Activated CD8-positive, alpha-beta memory T cell treated with anti-CD3 and anti-CD28 coated beads, Interleukin-2, amount 50 U/mL, for 24 hours (primary cell): ENCODE results near the gene GDF7.
"Not testable (repeated sequence)": the region's sequence is repeated elsewhere in the genome, so short reads cannot be mapped to it uniquely, and the experiment has no call there.

Experiments
- DNase-seq: peaks from one replicate; pipeline ENCODE4 v3.0.0-alpha.2; 2020; ENCODE audit errors: extremely low read depth

Gene GDF7

GRCh38 chr2:20698916-20699613 is 32.1 kb downstream of the GDF7 start:
- no peak for DNase-seq

- DNase-seq = no peak
Measured at GRCh38 chr2:20702563-20702962, 35.6 kb downstream of the GDF7 start.

- DNase-seq = no peak
Measured at GRCh38 chr2:20704886-20705285, 37.9 kb downstream of the GDF7 start.

GRCh38 chr2:20706217-20706616 is 39.3 kb downstream of the GDF7 start:
- no peak for DNase-seq

- no peak for DNase-seq
Measured at GRCh38 chr2:20706786-20707185, 39.8 kb downstream of the GDF7 start.

GRCh38 chr2:20707601-20708000 is 40.7 kb downstream of the GDF7 start:
- DNase-seq = no peak

- DNase-seq = not testable (repeated sequence)
Measured at GRCh38 chr2:20711641-20712040, 44.7 kb downstream of the GDF7 start.

- not testable (repeated sequence) for DNase-seq
Measured at GRCh38 chr2:20713585-20713984, 46.6 kb downstream of the GDF7 start.

- DNase-seq = not testable (repeated sequence)
Measured at GRCh38 chr2:20714412-20714811, 47.5 kb downstream of the GDF7 start.

- DNase-seq = not testable (repeated sequence)
Measured at GRCh38 chr2:20716164-20716563, 49.2 kb downstream of the GDF7 start.

- no peak for DNase-seq
Measured at GRCh38 chr2:20717641-20718040, 50.7 kb downstream of the GDF7 start.

- no peak for DNase-seq
Measured at GRCh38 chr2:20722592-20723240, 55.8 kb downstream of the GDF7 start.

GRCh38 chr2:20723543-20723942 is 56.6 kb downstream of the GDF7 start:
- no peak for DNase-seq

- no peak for DNase-seq
Measured at GRCh38 chr2:20724500-20725053, 57.6 kb downstream of the GDF7 start.

- DNase-seq = no peak
Measured at GRCh38 chr2:20725782-20726181, 58.8 kb downstream of the GDF7 start.

- no peak for DNase-seq
Measured at GRCh38 chr2:20726913-20727312, 60.0 kb downstream of the GDF7 start.

- no peak for DNase-seq
Measured at GRCh38 chr2:20728114-20728758, 61.3 kb downstream of the GDF7 start.
